GM12878 (cell line): ENCODE measurements around the gene OSBPL10.

ENCODE experiments used
- DPF2 ChIP-seq: fragments of 450-650 bp; IDR thresholded peaks from 2 replicates; pipeline ENCODE4 v1.6.1; 2017; ENCODE audit warnings: mild to moderate bottlenecking
- POLR2AphosphoS5 ChIP-seq: IDR thresholded peaks from 2 replicates; pipeline ENCODE4 v1.6.1; 2011; ENCODE audit warnings: mild to moderate bottlenecking, low read length, inconsistent platforms
- ZBTB4 ChIP-seq: fragments of 450-650 bp; formaldehyde crosslinking; IDR thresholded peaks from 2 replicates; pipeline ENCODE4 v1.4.0; 2022; ENCODE audit warnings: mild to moderate bottlenecking, moderate library complexity
- ZNF687 ChIP-seq: fragments of 450-650 bp; IDR thresholded peaks from 2 replicates; pipeline ENCODE4 v1.6.1; 2017; ENCODE audit warnings: mild to moderate bottlenecking, moderate library complexity

- TF ChIP-seq DPF2 (no peak), ZBTB4 (CRISPR knock-in tag) (no peak), POLR2AphosphoS5 (no peak), ZNF687 (no peak)
Observed at GRCh38 chr3:31729082-31729481, 252.0 kb downstream of the OSBPL10 start.
